HCT116 (cell line): ENCODE data around the gene C11orf58. TPM values are rescaled to one million over a fixed set of nuclear protein-coding genes. Genes with fewer than 3 reads are reported as not detected.

Source experiments
- ATAC-seq: fragments of 200-7000 bp; cut with Tn5 transposase; 2 replicates; pipeline ENCODE4 v1.9.1; 2020; ENCODE audit warnings: mild to moderate bottlenecking, moderate library complexity
- BruUV-seq: library from RNA; stranded (reverse); fragments of 400-500 nt; replicated peaks from 2 replicates; lab custom pipeline; 2021; lab: Mats Ljungman, UMichigan
- CTCF ChIA-PET: fragments of 300-600 bp; sonication (Branson Sonifier 250); formaldehyde crosslinking; loops from one replicate; lab custom pipeline; 2021; ENCODE audit warnings: antibody characterized with exemption; lab: Charles Lee
- POLR2A ChIA-PET: fragments of 300-600, 350-600 bp; sonication (Branson Sonifier 250); formaldehyde crosslinking; loops from one replicate; lab custom pipeline; 2021; ENCODE audit warnings: antibody characterized with exemption; lab: Charles Lee
- RAD21 ChIA-PET, 2 experiments: fragments of 300-600 bp; sonication (Branson Sonifier 250); formaldehyde crosslinking; loops; one replicate each; lab custom pipeline; 2023; ENCODE audit warnings: low total read pairs in 2 of 2; ENCODE audit not compliant: uncharacterized antibody in 2 of 2, unreplicated experiment in 2 of 2, low non-redundant PET in 1 of 2; lab: Charles Lee
- DNase-seq: peaks from one replicate; pipeline ENCODE4 v3.0.0-alpha.2; 2010; ENCODE audit warnings: low read depth, low spot score
- H2AFZ ChIP-seq: fragments of 200-600 bp; shearing (Covaris generic), sonication (generic); 2 replicates; pipeline ENCODE4 v1.6.1; 2017; ENCODE audit warnings: low read depth, mixed run types, mixed read lengths, antibody characterized with exemption, low read length; ENCODE audit not compliant: poor library complexity, severe bottlenecking
- H3K27ac ChIP-seq: 2 replicates; pipeline ENCODE4 v1.5.1; 2012; ENCODE audit warnings: low read depth, low read length
- H3K27me3 ChIP-seq: fragments of 200-600 bp; sonication (generic); 2 replicates; pipeline ENCODE4 v1.6.1; 2016; ENCODE audit warnings: mixed run types, low read length, mixed read lengths; ENCODE audit not compliant: insufficient read depth
- H3K36me3 ChIP-seq, 2 experiments: fragments of 200-500 bp in 1 of 2; fragments of 200-600 bp in 1 of 2; sonication (Bioruptor generic) in 1 of 2; sonication (generic) in 1 of 2; 2 replicates each; pipeline versions ENCODE4 v1.5.1 to v1.6.1; 2014 to 2016; ENCODE audit warnings: low read length in 2 of 2, inconsistent platforms in 1 of 2, mixed read lengths in 1 of 2, mixed run types in 1 of 2; ENCODE audit not compliant: insufficient read depth in 2 of 2, control insufficient read depth in 1 of 2
- H3K4me1 ChIP-seq, 2 experiments: fragments of 200-600 bp in 1 of 2; sonication (generic) in 1 of 2; 2 replicates each; pipeline versions ENCODE4 v1.5.1 to v1.6.1; 2012 to 2017; ENCODE audit warnings: low read length in 2 of 2, inconsistent platforms in 1 of 2, mild to moderate bottlenecking in 1 of 2, mixed read lengths in 1 of 2, mixed run types in 1 of 2, moderate library complexity in 1 of 2; ENCODE audit not compliant: insufficient read depth in 2 of 2, control insufficient read depth in 1 of 2
- H3K4me2 ChIP-seq: fragments of 200-600 bp; sonication (generic); 2 replicates; pipeline ENCODE4 v1.6.1; 2017; ENCODE audit warnings: mixed run types, low read length, mixed read lengths
- H3K4me3 ChIP-seq, 2 experiments: fragments of 200-600 bp in 1 of 2; sonication (generic) in 1 of 2; replicated peaks in 1 of 2; 2 replicates each; pipeline ENCODE4 v1.5.1; 2011 to 2016; ENCODE audit warnings: low read length in 2 of 2, control low read depth in 1 of 2, low read depth in 1 of 2, mild to moderate bottlenecking in 1 of 2, mixed read lengths in 1 of 2, mixed run types in 1 of 2
- H3K79me2 ChIP-seq: fragments of 200-600 bp; sonication (generic); 2 replicates; pipeline ENCODE4 v1.6.1; 2017; ENCODE audit warnings: mild to moderate bottlenecking, mixed run types, low read length, moderate library complexity, mixed read lengths; ENCODE audit not compliant: insufficient read depth
- H3K9ac ChIP-seq: fragments of 200-600 bp; sonication (generic); 2 replicates; pipeline ENCODE4 v1.6.1; 2016; ENCODE audit warnings: low read length, mixed read lengths
- H3K9me2 ChIP-seq: fragments of 200-600 bp; sonication (generic), shearing (Covaris generic); 2 replicates; pipeline ENCODE4 v1.6.1; 2017; ENCODE audit warnings: mixed run types, mild to moderate bottlenecking, moderate library complexity; ENCODE audit not compliant: insufficient read depth
- H3K9me3 ChIP-seq, 2 experiments: fragments of 200-500 bp in 1 of 2; fragments of 200-600 bp in 1 of 2; sonication (Bioruptor generic) in 1 of 2; sonication (generic) in 1 of 2; 2 replicates each; pipeline ENCODE4 v1.6.1; 2014 to 2017; ENCODE audit warnings: low read length in 2 of 2, mixed read lengths in 2 of 2, inconsistent platforms in 1 of 2, low read depth in 1 of 2, mild to moderate bottlenecking in 1 of 2, mixed run types in 1 of 2, moderate library complexity in 1 of 2; ENCODE audit not compliant: control insufficient read depth in 1 of 2, insufficient read depth in 1 of 2
- H4K20me1 ChIP-seq: fragments of 200-600 bp; sonication (generic), shearing (Covaris generic); 2 replicates; pipeline ENCODE4 v1.6.1; 2017; ENCODE audit warnings: mixed run types, mild to moderate bottlenecking, moderate library complexity; ENCODE audit not compliant: insufficient read depth
- ATF3 ChIP-seq: IDR thresholded peaks from 2 replicates; pipeline ENCODE4 v1.6.1; 2012
- CTCF ChIP-seq, 3 experiments: fragments of 200-600 bp in 1 of 3; sonication (generic) in 1 of 3; IDR thresholded peaks in 2 of 3; conservative IDR thresholded peaks in 1 of 3; 2 replicates each; pipeline ENCODE4 v1.5.1; 2012 to 2017; ENCODE audit warnings: low read depth in 2 of 3, low read length in 2 of 3, antibody characterized with exemption in 1 of 3, borderline replicate concordance in 1 of 3, control low read depth in 1 of 3, mild to moderate bottlenecking in 1 of 3, mixed read lengths in 1 of 3, mixed run types in 1 of 3, moderate library complexity in 1 of 3; ENCODE audit not compliant: insufficient read depth in 1 of 3
- ELF1 ChIP-seq: IDR thresholded peaks from 2 replicates; pipeline ENCODE4 v1.6.1; 2012; ENCODE audit warnings: low read depth, borderline replicate concordance
- EZH2phosphoT487 ChIP-seq: fragments of 200-600 bp; IDR thresholded peaks from 2 replicates; pipeline ENCODE4 v1.6.1; 2018; ENCODE audit warnings: antibody characterized with exemption, borderline replicate concordance
- MAX ChIP-seq: IDR thresholded peaks from 2 replicates; pipeline ENCODE4 v1.6.1; 2012
- POLR2A ChIP-seq: IDR thresholded peaks from 2 replicates; pipeline ENCODE4 v1.7.0; 2011; ENCODE audit warnings: borderline replicate concordance; ENCODE audit not compliant: insufficient read depth, insufficient read length; ENCODE audit errors: extremely low read depth
- REST ChIP-seq: IDR thresholded peaks from 2 replicates; pipeline ENCODE4 v1.6.1; 2012; ENCODE audit warnings: low read depth
- SP1 ChIP-seq: IDR thresholded peaks from 2 replicates; pipeline ENCODE4 v1.6.1; 2012; ENCODE audit warnings: low read depth
- TCF7L2 ChIP-seq: IDR thresholded peaks from 2 replicates; pipeline ENCODE4 v1.7.0; 2011; ENCODE audit warnings: borderline replicate concordance, inconsistent platforms; ENCODE audit not compliant: insufficient read depth, insufficient read length; ENCODE audit errors: extremely low read depth
- YY1 ChIP-seq: IDR thresholded peaks from 2 replicates; pipeline ENCODE4 v1.6.1; 2011; ENCODE audit warnings: low read length, low read depth, moderate library complexity, mild to moderate bottlenecking; ENCODE audit not compliant: insufficient replicate concordance; ENCODE audit errors: extremely low read depth
- ZBTB33 ChIP-seq: IDR thresholded peaks from 2 replicates; pipeline ENCODE4 v1.6.1; 2011; ENCODE audit warnings: mild to moderate bottlenecking, low read length, moderate library complexity; ENCODE audit not compliant: insufficient replicate concordance; ENCODE audit errors: extremely low read depth
- intact Hi-C: fragments of 100-400 bp; cut with micrococcal nuclease; formaldehyde crosslinking; loops from 2 replicates; pipeline ENCODE4 v1.10.0; 2022
- total RNA-seq: library from RNA; stranded (reverse); gene quantifications from one replicate; pipeline ENCODE4 v1.2.1, GENCODE V29; 2021; ENCODE audit not compliant: unreplicated experiment

The C11orf58 gene
- total RNA-seq, 1 experiment from 2014 or later, result 108 TPM

GRCh38 chr11:16792426-16792825 lies 54.0 kb downstream of the C11orf58 start (continued):
- TF ChIP-seq CTCF (IDR thresholded peaks at IDR 0.05 in 2 of 3, conservative IDR thresholded peaks at IDR 0.05 in 1 of 3; ENCODE audit: borderline replicate concordance in 1 of 3, insufficient read depth in 1 of 3, low read depth in 2 of 3, low read length in 2 of 3), result no peak
- TF ChIP-seq REST, result no peak
- no peak for TF ChIP-seq TCF7L2
- no peak for TF ChIP-seq ATF3
- TF ChIP-seq, all 23 proteins: peak for 0

GRCh38 chr11:16793009-16793408 lies 54.6 kb downstream of the C11orf58 start:
- BruUV-seq, result no TSS peak
- no peak overlapping the region for H3K27ac ChIP-seq
- H4K20me1 ChIP-seq, result no peaks in the 10 kb centered on the region
- no peaks in the 10 kb centered on the region for H3K27me3 ChIP-seq
- ATAC-seq (no peak), DNase-seq (no peak)
- no peaks in the 10 kb centered on the region for H3K9me2 ChIP-seq
- no peak overlapping the region for H3K4me3 ChIP-seq
- H3K4me2 ChIP-seq, result no peak overlapping the region
- no peak overlapping the region for H3K9ac ChIP-seq
- H3K36me3 ChIP-seq, result no peaks in the 10 kb centered on the region
- peaks cover 14 to 32% of the 10 kb centered on the region in 2 experiments for H3K4me1 ChIP-seq
- no peaks in the 10 kb centered on the region for H3K9me3 ChIP-seq
- ChIA-PET POLR2A (no interaction called here), CTCF (no interaction called here), RAD21 (no interaction called here)
- intact Hi-C loops, result no loop called here
- no peak overlapping the region for H2AFZ ChIP-seq
- H3K79me2 ChIP-seq, result no peaks in the 10 kb centered on the region
- TF ChIP-seq REST (no peak), ELF1 (no peak), YY1 (no peak), MAX (no peak), SP1 (no peak), ZBTB33 (no peak), EZH2phosphoT487 (no peak), POLR2A (no peak)
